ENCODE measurements around the gene IFNK.
"Not testable (repeated sequence)": the region's sequence is repeated elsewhere in the genome, so short reads cannot be mapped to it uniquely, and the experiment has no call there.

IFNK gene, protein sequence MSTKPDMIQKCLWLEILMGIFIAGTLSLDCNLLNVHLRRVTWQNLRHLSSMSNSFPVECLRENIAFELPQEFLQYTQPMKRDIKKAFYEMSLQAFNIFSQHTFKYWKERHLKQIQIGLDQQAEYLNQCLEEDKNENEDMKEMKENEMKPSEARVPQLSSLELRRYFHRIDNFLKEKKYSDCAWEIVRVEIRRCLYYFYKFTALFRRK

DNA sequence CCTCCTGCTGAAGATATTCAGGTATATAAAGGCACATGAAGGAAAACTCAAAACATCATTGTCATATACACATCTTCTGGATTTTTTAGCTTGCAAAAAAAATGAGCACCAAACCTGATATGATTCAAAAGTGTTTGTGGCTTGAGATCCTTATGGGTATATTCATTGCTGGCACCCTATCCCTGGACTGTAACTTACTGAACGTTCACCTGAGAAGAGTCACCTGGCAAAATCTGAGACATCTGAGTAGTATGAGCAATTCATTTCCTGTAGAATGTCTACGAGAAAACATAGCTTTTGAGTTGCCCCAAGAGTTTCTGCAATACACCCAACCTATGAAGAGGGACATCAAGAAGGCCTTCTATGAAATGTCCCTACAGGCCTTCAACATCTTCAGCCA lies at the start of gene IFNK:
IFNK (plus strand) TSS at position 55 of the 400 bp plus-strand sequence; CDS start at position 102, 47 bp downstream.
- no peak for DNase-seq

DNA sequence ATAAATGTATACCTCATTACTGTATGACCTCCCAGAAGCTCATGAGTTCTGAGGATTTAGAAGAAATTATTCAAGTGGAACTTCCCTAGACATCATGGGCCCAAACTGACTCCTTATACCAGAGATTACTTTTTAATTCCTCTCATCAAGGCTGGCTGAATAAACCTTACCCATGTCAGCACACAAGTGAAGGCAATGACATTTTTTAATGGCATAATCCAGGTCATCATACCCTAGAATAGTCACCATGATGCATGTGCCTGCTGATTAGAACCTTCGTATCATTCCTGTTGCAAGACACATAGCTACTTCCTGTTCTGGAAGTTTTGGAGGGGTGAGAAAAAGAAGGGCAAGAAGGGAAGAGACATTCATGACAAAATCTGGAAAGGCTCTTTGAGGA lies 49.8 kb upstream of the IFNK start:
- DNase-seq, result no peak

DNA sequence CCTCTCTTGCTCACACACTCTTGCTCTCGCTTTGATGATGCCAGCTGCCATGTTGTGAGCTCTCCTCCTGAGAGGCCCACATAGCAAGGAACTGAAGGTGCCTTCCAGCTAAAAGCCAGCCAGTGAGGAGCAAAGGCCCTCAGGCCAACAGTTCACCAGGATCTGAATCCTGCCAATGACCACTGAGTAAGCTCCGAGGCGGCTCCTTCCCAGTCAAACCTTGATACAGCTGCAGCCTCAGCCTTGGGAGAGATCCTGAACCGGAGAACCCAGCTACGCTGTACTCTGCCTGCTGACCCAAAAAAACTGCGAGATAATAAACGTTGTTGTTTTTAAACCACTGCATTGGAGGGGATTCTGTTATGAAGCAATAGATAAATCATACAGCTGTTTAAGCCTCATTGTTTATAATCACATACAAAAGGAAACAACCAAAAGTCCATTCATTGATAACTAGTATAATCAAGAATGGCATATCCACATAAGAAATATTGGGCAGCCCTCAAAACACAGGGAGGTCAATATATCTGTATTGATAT lies 49.0 kb upstream of the IFNK start:
- DNase-seq, result no peak

DNA sequence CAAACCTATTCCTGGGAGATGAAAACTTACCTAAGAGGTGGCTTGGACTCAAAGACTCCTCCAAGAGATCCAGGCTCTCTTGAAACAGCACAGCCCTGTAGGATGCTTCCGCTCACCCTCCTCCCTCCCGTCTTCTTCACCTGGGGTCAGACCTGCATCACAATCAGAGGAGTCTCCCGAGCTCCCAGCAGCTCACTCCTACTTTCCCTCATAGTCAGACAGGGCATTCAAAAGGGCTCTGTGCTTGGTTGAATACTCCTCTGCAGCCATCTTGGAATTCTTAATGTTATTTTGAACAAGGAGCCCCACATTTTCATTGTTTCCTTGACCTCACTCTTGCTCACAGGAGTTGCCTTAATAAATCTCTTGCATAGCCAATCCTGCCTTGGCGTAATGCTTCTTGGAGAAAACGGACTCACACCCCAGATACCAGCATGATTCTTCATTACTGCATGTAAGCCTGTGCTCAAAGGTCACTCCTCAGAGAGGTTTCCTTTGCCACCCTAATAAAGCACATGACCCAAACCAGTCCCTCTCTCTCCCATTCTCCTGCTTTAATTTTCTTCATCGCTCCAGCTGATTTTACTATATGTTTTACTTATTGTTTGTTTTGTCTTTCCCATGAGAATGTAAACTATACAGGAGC lies 47.1 kb upstream of the IFNK start:
- no peak for DNase-seq

DNA sequence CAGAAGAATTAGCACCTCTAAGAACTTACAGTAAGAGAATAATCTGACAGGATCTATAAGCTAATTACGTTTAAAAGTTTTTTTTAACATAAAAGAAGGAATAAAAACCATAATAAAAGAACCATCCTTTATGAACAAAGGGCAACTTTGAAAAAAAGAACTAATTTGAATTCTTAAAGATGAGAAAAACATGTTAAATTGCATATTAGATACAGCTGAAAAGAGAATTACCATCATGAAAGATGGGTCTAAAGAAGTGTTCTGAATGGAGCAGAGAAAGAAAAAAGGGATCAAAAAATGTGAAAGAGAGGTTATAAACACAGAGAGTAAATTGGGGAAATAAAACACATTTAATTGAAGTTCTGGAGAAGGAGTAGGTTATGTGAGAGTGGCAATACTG lies 45.8 kb upstream of the IFNK start:
- DNase-seq, result no peak

DNA sequence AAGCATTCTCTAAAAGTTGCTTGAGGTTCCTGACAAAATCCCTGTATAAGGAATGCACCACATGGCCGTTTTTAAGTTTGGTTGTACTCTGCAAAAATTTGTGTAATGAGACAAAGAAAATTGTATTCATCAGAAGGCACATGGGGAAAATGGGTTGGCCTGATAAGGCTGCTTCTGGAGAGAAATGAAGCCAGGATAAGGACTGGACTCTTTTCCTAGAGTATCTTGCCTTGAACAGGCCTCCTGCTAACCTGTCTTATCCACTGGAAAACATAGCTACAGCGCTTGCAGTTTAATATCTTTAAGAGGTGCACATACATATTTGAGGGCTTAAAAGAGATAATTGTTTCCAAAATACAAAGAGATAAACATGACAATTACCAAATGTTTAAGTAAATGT lies 41.4 kb upstream of the IFNK start:
- DNase-seq, result no peak

DNA sequence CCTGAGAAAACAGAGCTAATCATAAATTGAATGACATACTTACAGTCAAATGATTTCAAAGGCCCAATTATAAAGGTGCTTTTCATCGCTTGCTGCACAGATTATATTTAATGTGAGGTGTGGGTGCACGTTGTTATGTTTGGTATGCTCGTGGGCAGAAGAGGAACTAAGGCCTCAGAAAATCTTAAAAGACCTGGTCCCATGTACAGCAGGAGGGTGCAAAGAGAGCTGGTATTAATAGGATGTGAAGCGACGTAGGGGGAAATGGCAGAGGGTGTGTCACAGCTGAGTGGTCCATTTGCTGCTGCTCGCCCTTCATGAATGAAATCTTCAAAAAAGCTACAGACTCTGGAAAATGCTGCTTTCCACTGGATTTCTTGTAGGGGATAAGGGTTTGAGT lies 40.5 kb upstream of the IFNK start:
- DNase-seq, result no peak

DNA sequence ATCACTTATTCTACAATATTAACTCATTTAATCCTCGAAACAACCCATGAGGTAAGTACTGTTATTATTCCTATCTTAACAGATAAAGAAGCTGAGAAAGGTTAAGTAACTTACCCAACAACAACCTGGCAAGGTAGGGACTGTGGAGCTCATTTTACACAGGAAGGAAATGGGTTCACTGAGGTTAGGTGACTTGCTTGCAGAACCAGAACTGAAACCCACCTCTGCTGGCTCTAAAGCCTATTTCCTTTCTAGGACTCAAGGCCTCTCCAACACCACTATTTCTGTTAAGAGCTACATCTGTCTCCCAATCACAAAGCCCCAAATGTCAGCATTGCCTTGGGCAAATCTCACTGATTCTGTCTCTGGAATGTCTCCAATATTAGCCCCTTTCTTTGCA lies 38.9 kb upstream of the IFNK start:
- no peak for DNase-seq

DNA sequence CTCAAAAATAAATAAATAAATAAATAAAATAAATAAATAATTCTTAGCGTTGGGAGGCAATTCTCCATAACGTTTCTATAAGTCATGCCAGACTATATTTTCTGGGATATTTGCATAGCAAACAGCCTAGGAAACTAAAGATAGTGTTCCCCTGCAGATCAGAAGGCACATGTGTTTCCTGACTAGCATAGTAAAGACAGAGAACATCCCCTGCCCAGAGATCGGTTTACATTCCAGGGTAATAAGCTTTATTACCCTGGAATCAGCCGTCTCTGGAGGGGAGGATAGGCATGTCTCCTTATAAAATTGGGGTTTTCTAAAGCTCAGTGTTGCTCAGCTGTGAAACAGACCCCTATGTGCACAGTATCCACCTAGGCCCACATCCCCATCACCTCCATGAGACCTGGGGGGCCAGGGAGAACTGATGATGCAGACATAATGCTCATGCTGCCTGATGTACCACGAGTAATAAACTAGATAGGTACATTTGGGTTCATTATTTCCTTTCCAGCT lies 36.9 kb upstream of the IFNK start:
- no peak for DNase-seq

DNA sequence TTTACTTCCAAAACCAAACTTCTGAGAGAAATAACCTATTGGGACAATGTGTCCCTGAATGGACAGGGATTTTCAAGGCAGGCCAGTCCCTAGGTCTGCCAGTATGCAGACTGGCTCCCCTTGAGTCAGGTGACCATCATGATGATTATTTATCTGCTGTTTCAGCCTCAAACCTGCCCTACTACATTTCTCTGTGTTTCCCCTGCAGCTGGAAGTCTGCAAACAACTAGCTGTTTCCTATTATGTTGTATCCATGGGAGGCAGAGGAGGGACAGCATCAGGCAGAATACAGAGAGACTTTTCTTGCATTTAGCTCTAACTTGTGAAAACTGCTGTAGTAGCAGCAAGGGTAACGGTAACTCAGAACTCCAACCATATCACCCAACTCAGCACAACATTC lies 36.2 kb upstream of the IFNK start:
- DNase-seq, result no peak

DNA sequence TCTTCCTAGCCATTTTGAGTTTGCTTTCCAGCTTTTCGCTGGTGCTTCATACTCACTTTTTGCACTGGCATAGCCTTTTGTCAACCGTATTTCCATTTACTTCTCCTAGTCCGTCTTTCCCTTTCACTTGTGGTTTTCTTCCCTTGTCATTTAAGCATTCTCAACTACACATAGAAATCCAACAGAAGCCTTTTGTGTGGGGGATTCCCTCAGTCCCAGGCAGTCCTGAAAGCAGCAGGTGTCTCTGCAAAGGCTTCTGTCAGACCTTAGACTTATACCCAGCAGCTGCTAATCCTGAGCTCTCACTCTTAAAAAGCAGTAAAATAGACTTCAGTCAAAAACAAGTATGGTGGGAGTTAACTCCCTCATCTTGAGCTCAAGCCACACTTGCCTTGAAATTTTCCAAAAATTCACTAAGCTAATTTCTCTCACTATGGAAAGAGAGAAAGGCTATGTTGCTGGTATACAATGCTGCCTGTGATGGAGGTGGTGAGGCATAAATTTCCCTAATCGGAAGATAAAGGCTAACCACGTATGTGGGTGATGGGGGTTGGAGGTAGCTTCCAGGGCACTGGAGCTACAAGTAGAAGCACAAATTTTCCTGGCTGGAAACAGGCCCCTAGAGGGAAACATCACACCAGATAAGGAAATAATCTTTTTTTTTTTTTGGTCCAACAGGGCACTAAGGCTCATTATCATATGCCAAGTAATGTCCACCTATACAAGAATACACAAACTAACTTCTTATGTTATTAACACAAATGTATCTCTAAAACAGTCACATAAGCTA lies 34.8 kb upstream of the IFNK start:
- DNase-seq, result no peak

DNA sequence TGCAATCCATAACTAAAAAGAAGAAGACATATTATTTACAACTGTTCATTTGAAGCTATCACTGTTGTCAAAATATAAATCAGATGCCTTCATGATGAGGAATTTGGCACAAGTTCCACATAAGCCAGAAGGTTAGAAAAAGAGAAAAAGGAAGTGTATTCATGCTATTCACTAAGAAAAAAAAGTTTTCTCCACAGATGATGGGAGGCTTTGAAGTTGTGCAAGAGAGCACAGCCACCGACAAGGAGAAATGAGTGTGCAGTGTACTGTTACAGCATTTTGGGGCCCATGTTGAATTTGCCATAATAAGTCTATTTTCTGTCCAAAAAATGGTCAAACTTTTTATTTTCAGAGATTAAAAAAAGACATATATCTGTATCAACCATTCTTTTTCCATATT lies 32.9 kb upstream of the IFNK start:
- no peak for DNase-seq

DNA sequence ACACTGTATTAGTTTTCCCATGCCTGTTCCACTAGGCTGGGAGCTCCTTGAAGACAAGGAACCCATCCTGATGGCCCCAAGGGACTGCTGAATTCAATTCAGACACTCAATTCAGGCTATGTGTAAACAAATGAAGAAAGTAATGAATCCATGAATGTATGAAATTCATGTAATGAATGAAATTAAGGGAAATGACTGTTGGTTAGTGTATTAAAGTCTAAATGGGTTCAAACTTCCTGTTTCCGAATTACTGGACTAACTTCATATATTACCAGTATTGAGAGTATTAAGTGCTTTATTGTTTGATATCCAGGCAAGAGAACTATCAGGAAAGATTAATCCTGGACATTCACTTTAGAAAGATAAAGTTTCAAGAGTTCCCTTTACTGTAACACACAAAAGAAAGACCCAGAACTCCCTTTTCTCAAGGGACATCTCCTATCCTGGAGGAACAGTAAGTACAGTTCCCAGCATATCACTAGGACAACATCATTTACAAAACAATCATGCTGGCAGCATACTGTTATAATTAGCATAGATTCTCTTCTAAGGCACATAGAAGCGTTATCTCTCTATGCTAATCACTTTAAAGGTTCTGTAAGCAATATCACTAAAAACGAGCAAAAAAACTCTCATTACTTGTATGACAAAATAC lies 28.5 kb upstream of the IFNK start:
- no peak for DNase-seq

DNA sequence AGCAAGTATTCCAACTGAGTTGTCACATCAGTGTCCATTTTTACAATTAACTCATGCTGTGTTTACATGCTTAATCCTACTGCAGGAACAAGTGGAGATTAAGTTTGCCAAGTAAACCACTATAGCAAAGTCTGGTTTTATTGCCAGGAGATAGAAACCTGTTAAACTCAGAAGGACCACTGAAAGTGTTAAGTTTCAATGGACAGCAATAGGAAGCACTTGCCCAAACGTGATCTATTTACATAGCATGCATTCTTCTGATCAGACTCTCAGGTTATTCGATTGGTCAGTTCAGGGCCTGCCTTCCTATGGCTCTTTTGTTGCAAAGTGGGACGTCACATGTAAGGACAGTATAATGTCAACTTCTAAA lies 28.0 kb upstream of the IFNK start:
- no peak for DNase-seq

DNA sequence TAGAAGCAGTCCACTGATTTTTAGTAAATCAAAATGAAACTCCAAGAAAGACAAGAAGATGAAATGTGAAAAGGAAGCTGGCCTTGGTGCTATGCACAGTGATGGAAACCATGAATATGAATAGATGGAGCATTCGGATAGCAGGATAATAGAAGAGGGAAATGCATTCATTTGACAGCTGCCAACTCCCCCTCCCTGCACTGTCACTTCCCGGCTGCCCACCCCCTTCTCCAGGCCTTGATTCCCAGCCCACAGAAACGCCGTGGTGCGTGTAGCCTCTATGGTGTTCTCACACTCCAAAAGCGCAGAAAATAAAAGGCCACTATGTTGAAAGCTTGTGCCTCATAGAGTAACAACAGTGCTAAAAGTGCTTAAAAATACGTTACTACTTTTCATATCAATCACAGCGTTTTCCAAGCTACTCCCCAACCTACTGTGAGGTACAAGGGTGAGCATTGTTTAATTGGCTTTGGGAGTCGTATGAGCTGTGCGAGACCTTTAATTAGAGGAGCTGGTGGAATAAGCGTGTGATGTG lies 26.1 kb upstream of the IFNK start:
- DNase-seq, result no peak

DNA sequence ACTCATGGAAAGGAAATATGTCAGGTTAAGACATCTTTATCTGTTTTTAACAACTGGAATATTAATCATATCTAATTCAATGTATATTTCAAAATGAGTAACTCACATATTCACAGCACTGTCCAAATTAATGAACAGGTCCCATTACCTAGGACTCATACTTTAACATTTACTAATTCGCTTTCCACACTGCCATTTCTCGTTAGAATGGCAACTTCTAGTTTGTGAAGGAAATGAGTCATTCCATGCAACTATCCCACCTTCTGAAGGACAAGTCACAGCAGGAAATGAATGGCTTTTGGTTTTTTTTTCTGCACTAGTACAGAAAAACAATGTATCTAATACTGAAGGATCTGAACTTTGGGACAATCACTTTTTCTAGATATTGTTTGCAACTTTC lies 24.6 kb upstream of the IFNK start:
- DNase-seq, result no peak

DNA sequence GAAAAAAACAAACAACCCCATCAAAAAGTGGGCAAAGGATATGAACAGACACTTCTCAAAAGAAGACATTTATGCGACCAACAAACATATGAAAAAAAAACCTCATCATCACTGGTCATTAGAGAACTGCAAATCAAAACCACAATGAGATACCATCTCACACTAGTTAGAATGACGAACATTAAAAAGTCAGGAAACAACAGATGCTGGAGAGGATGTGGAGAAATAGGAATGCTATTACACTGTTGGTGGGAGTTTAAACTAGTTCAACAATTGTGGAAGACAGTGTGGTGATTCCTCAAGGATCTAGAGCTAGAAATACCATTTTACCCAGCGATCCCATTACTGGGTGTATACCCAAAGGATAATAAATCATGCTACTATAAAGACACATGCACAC lies 23.2 kb upstream of the IFNK start:
- not testable (repeated sequence) for DNase-seq

DNA sequence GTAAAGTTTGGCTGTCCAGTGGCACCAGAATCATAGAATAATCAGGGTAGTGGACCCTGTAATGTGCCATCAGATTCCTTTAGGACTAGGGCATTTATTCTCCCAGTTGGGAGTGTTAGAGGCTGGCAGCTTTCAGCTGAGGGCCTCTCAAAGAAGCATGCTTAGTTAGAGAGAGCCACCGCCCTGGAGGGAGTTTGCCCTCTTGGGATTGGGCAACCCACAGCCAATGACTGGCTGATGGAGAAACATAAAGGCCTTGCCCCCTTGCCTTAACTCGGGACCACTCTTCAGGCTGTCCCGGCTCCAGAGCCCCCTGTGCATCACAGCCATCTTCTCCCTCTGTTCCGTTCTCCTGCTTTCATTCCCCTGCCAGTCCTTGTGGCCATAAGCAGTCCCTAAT lies 20.5 kb upstream of the IFNK start:
- DNase-seq, result no peak

DNA sequence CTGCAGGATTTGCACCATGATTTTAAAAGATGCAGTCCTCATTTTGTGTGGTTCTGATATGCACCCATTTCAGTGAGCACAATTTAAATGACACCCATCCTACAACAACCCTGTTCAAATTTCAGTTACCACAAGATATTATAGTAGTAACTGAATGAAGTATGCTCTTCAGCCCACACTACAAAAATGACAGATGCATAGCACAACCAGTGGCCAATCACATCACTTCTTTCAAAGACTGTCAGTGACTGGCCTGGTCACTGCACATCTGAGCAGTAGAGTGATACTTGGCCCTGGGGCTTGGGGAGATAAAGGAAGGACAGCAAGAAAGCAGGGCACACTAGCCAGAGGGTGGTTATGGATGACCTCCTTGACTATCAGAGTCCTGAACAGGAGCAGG lies 19.8 kb upstream of the IFNK start:
- no peak for DNase-seq

DNA sequence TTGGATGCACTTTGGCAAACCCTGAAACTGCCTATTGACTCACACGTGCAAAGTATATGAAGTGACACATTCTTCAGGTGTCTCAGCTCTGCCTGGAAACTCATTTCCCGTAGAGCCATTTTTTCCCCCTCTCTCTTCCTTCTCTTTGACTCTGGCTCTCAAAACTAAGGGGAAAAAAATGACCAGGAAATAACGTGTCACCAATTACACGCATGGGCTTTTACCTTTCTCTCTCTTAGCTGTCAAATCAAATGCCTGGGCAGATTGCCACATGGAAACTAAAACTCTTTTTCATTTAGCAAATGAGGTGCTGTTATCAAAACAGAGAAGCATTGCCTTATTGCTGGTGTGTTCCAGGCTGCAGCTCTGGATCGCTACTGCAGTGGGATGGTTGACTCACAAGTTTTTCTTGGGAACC lies 18.3 kb upstream of the IFNK start:
- no peak for DNase-seq

DNA sequence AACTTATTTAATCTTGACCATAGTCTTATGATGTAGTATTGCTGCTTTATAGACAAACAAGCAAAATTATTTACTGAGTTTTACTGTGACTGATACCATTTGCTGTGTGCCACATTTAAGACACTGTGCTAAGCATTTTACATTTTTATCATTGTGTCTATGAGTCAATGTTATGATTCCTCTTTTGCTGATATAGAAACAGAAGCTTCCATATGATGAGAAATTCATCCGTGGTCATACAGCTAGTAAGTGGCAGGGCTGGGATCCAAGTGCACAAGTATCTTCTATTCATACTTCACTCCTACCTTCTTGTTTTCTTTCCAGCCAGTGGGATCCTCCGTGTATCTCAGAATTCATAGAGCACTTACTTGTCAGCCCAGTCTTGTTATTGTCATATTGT lies 17.1 kb upstream of the IFNK start:
- no peak for DNase-seq

DNA sequence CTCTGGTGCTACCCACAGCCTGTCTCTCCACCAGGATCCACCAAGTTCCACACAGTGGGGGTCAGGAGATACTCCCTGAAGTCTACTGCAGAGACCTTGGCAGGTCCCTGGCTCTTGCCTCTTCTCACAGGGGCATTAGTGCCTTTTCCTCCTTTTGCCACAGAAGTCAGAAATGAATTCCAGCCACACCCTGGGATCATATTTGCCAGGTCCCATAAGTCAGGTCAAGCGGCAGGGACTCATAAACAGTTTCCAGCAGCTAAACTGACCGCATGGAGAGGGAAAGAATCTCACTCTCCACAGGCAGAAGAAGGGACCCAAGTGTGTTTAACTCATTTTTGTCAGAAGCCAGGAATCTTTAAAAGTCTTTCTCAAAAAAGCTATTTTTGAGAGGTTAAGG lies 13.3 kb upstream of the IFNK start:
- DNase-seq, result no peak

DNA sequence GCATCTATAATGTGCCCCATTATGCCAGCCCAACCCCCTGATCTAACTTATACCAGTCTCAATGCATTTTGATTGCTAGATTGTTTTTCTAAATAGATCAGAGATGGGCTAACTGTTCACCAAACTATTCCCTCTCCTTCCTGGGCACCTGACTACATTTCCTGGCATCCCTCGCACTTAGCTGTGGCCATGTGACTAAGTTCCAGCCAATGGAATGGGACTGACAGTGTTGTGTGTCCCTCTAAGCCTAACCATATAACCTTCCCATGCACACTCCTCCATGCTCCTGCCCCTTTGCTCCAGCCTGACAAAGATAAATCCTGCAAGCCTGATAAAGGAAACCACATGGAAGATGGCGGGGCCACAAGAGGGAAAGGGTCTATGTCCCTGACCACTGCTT lies 12.3 kb upstream of the IFNK start:
- DNase-seq, result no peak

Data from CD4-positive, alpha-beta T cell treated with Interleukin-6 for 4 hours (primary cell).